ENCODE data around the gene MRM2. TPM values are rescaled to one million over a fixed set of nuclear protein-coding genes. Genes with fewer than 3 reads are reported as not detected.

Gene MRM2
- total RNA-seq, 1 donor from 2014 or later: 48.6 TPM

DNA sequence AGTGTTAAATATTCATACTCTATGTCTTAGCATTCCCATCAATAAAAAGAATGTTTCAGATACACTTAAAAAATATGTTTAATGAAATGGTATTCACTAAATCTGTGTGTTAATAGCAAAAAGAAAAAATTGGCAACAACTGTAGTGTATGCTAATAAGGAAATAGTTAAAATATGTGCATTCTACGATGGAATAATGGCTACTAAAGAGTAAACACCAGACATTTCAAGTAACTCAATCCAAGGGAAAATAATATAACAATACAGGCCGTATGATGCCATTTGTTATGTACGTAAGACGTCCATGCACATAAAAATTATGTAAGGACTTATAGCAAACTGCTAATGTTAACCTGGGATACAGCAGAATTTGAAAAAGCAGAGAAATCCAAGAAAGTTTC, 55.8 kb downstream of the MRM2 start:
- Mint-ChIP-seq H3K27me3 (ENCODE audit: insufficient read depth) (no peaks in the 10 kb centered on the region), H3K4me3 (no peak overlapping the region), H3K27ac (no peak overlapping the region), H3K4me1 (ENCODE audit: low read depth) (no peaks in the 10 kb centered on the region), H3K9me3 (no peaks in the 10 kb centered on the region), H3K36me3 (ENCODE audit: low read depth) (peaks cover 2% of the 10 kb centered on the region)
- intact Hi-C loops (cut with micrococcal nuclease): no loop called here
- no peak for DNase-seq (ENCODE audit: low spot score)

- Mint-ChIP-seq H3K27ac (no peak overlapping the region), H3K27me3 (ENCODE audit: insufficient read depth) (no peaks in the 10 kb centered on the region), H3K4me3 (no peak overlapping the region), H3K9me3 (no peaks in the 10 kb centered on the region), H3K36me3 (ENCODE audit: low read depth) (peaks cover 4% of the 10 kb centered on the region), H3K4me1 (ENCODE audit: low read depth) (no peaks in the 10 kb centered on the region)
- DNase-seq (ENCODE audit: low spot score): no peak
- intact Hi-C loops (cut with micrococcal nuclease): no loop called here
These were observed 56.3 kb downstream of the MRM2 start for GRCh38 chr7:2185715-2186114.

Other genes starting within 250 kb of the MRM2 start
- gene MAD1L1, start 9.3 kb downstream of the MRM2 start, total RNA-seq: 56.2 and 56.4 TPM in 2 replicates
- 74.9 TPM in 2 replicates for gene NUDT1, start within 50 bp of the MRM2 start, total RNA-seq
- gene SNX8, start 72.2 kb upstream of the MRM2 start, total RNA-seq: 40.8 and 41.8 TPM in 2 replicates
- 269 and 270 TPM in 2 replicates for gene EIF3B, start 112.6 kb upstream of the MRM2 start, total RNA-seq
- gene CHST12, start 161.4 kb upstream of the MRM2 start, total RNA-seq: 9.9 and 10.6 TPM in 2 replicates
- gene GRIFIN, start 234.2 kb upstream of the MRM2 start, total RNA-seq: not detected in 2 replicates

All from activated T-helper 1 cell treated with anti-CD3 and anti-CD28 coated beads, Interleukin-12 subunit alpha, Interleukin-12 subunit beta, Interleukin-2, Interleukin-4 antibody, amounts not matched to agents 30 ng/mL and 10 ng/mL and 1 ng/mL, durations not matched to agents 14 hours and 24 hours and 36 hours (primary cell).